Kidney (tissue), 14 donors: ENCODE results near the gene CORIN. TPM values are rescaled to one million over a fixed set of nuclear protein-coding genes. Genes with fewer than 3 reads are reported as not detected.
"Not testable (repeated sequence)": the region's sequence is repeated elsewhere in the genome, so short reads cannot be mapped to it uniquely, and the experiment has no call there.

Experiments
- DNase-seq, 5 donors: peaks; one replicate each; pipeline ENCODE4 v3.0.0-alpha.2; 2013 to 2020
- FAIRE-seq: peaks from 2 replicates; lab custom pipeline; 2012; peaks lifted over from hg19 to GRCh38; lab: Jason Lieb, UNC
- H3K27ac ChIP-seq, 2 donors: one replicate each; pipeline ENCODE4 v1.7.0; 2013; ENCODE audit warnings: low read depth in 2 of 2, low read length in 2 of 2, inconsistent platforms in 1 of 2
- H3K27me3 ChIP-seq: one replicate; pipeline ENCODE4 v1.7.1; 2013; ENCODE audit warnings: low read length, inconsistent platforms; ENCODE audit not compliant: control insufficient read depth, insufficient read depth
- H3K36me3 ChIP-seq, 3 donors: one replicate each; pipeline versions ENCODE4 v1.7.0 to v1.7.1; 2013; ENCODE audit warnings: low read length in 3 of 3, control low read depth in 1 of 3, inconsistent platforms in 1 of 3; ENCODE audit not compliant: insufficient read depth in 3 of 3, control insufficient read depth in 2 of 3
- H3K4me1 ChIP-seq, 3 donors: one replicate each; pipeline versions ENCODE4 v1.7.0 to v1.7.1; 2013; ENCODE audit warnings: low read length in 3 of 3, inconsistent platforms in 1 of 3, low read depth in 1 of 3; ENCODE audit not compliant: control insufficient read depth in 2 of 3, insufficient read depth in 2 of 3
- H3K4me3 ChIP-seq, 3 donors: one replicate each; pipeline versions ENCODE4 v1.7.0 to v1.8.1; 2013; ENCODE audit warnings: low read length in 3 of 3, control low read depth in 1 of 3, inconsistent platforms in 1 of 3
- H3K9ac ChIP-seq, 3 donors: one replicate each; pipeline versions ENCODE4 v1.7.0 to v1.7.1; 2013; ENCODE audit warnings: low read length in 3 of 3, control low read depth in 1 of 3, inconsistent platforms in 1 of 3
- H3K9me3 ChIP-seq, 3 donors: one replicate each; pipeline versions ENCODE4 v1.7.0 to v1.7.1; 2013; ENCODE audit warnings: low read length in 3 of 3, control low read depth in 1 of 3, inconsistent platforms in 1 of 3; ENCODE audit not compliant: control insufficient read depth in 2 of 3, insufficient read depth in 1 of 3
- intact Hi-C: fragments of 100-400 bp; cut with DNase I; formaldehyde crosslinking; loops from one replicate; pipeline ENCODE4 v1.11.1; 2022
- polyA plus RNA-seq: library from polyadenylated mRNA; stranded (reverse); fragments of 350-450 nt; fragmentation: Illumina TruSeq; extraction: RNeasy Lipid Tissue Mini Kit (QIAGEN cat#74804); gene quantifications from one replicate; pipeline ENCODE4 v1.2.3, GENCODE V29; 2014; ENCODE audit warnings: low read depth, low replicate concordance; ENCODE audit not compliant: insufficient read depth
- total RNA-seq: library from RNA; stranded (reverse); fragmentation: NEBNext Ultra II Directional; extraction: Animal tissue kit (Norgen Biotek cat#: 25700); gene quantifications from one replicate; pipeline ENCODE4 v1.2.1, GENCODE V29; 2021
- TF ChIP-seq, protein P1 (sequence below): IDR thresholded peaks from 3 replicates; pipeline ENCODE4 v1.5.1; 2012; ENCODE audit warnings: mild to moderate bottlenecking, moderate library complexity, borderline replicate concordance; ENCODE audit not compliant: insufficient read depth; ENCODE audit errors: extremely low read depth
- donor health status: control.
- donor health status: control.
- donor health status: control.
- donor health status: control.
- donor health status: control.
- donor health status: DM: yes; HTN: yes; CAD: no.
- donor health status: Normal renal cell carcinoma (clear cell type).

Gene CORIN
- total and polyA plus RNA-seq, 2 donors from 2014 or later = 0.75 to 2.6 TPM

DNA sequence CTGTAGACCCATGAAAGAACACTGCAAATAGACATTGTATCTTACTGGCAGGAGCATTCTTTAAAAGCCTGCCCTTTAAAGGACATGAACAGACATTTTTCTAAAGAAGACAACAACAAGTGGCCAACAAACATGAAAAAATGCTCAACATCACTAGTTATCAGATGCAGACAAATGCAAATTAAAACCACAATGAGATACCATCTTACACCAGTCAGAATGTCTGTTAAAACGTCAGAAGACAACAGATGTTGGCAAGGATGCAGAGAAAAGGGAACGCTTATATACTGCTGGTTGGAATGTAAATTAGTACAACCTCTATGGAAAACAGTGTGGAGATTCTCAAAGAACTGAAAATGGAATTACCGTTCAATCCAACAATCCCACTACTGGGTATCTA is 275.6 kb downstream of the CORIN start:
- H3K9ac ChIP-seq = no peak overlapping the region
- no peak for FAIRE-seq
- H3K36me3 ChIP-seq = peaks cover 3 to 13% (median 9%) of the 10 kb centered on the region in 3 donors
- H3K27me3 ChIP-seq = no peaks in the 10 kb centered on the region
- intact Hi-C loops = no loop called here
- no peaks in the 10 kb centered on the region for H3K9me3 ChIP-seq
- no peak for DNase-seq
- peaks cover 0 to 8% (median 0%) of the 10 kb centered on the region in 3 donors for H3K4me1 ChIP-seq
- no peak overlapping the region for H3K27ac ChIP-seq
- H3K4me3 ChIP-seq = no peak overlapping the region
- TF ChIP-seq, protein P1, sequence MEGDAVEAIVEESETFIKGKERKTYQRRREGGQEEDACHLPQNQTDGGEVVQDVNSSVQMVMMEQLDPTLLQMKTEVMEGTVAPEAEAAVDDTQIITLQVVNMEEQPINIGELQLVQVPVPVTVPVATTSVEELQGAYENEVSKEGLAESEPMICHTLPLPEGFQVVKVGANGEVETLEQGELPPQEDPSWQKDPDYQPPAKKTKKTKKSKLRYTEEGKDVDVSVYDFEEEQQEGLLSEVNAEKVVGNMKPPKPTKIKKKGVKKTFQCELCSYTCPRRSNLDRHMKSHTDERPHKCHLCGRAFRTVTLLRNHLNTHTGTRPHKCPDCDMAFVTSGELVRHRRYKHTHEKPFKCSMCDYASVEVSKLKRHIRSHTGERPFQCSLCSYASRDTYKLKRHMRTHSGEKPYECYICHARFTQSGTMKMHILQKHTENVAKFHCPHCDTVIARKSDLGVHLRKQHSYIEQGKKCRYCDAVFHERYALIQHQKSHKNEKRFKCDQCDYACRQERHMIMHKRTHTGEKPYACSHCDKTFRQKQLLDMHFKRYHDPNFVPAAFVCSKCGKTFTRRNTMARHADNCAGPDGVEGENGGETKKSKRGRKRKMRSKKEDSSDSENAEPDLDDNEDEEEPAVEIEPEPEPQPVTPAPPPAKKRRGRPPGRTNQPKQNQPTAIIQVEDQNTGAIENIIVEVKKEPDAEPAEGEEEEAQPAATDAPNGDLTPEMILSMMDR = no peak

DNA sequence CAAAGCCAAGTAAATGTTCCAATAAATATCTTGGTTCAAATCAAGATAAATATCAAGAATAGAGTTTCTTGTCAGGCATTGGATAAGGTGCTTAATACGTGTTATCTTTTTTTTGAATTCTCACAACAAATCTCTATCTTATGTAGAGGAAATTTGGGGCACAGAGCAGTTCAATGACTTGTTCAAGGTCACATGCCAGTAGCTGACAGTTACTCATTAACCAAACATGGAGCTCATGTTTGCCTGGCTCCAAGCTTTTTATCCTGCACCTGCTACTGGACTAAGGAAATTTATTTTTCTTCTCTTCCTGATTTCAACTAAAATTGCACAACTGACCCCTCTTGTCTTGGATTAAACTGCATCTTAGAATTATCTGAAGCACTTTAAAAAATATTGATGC is 276.5 kb downstream of the CORIN start:
- TF ChIP-seq, protein P1 = no peak
- Histone ChIP-seq H3K27me3 (no peaks in the 10 kb centered on the region), H3K9ac (no peak overlapping the region), H3K27ac (peak overlapping the region in 1 of 2 donors; percentile 50), H3K4me3 (no peak overlapping the region), H3K9me3 (no peaks in the 10 kb centered on the region), H3K36me3 (peaks cover 0 to 10% (median 4%) of the 10 kb centered on the region in 3 donors), H3K4me1 (peaks cover 0 to 8% (median 0%) of the 10 kb centered on the region in 3 donors)
- FAIRE-seq (no peak), DNase-seq (no peak)
- intact Hi-C loops = no loop called here

DNA sequence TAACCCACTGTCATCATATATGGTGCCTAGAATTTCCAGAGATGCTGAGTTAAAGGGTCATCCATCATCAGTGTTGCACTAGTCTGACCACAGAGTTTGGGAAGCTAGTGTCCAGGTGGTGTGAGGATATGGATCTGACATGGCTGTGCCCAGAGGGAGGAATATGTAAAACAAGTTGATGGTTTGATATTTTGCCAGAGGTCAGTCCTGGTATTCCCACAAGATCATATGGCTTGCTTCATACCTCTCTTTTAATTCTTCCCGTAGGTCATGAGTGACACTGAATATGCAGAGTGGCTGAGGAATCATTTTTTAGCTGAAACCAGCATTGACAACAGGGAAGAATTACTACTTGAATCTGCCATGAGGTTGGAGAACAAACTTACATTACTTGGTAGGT is 277.2 kb downstream of the CORIN start:
- Histone ChIP-seq H3K4me3 (no peak overlapping the region), H3K9me3 (no peaks in the 10 kb centered on the region), H3K27me3 (no peaks in the 10 kb centered on the region), H3K9ac (no peak overlapping the region), H3K36me3 (peaks cover 0 to 10% (median 4%) of the 10 kb centered on the region in 3 donors), H3K4me1 (peaks cover 0 to 8% (median 0%) of the 10 kb centered on the region in 3 donors), H3K27ac (no peak overlapping the region)
- DNase-seq = no peak
- FAIRE-seq = no peak
- TF ChIP-seq, protein P1 = no peak
- intact Hi-C loops = no loop called here

DNA sequence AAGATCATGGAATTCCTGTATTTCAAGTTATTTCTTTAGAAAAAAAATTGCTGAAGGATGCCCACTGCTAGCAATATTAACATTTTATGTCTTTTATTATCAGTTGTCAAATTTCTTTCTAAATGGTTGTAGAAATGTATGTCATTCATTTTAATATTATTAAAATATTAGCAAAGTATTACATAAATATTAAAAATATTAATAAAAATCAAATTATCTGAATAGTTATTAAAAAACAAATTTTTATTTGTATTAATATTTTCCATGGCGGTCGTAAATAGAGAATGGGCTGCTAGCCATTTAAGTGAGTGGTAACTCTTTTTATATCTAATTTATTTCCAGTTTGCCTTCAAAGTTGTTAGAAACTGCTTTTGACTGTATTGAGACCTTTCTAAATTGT is 280.6 kb downstream of the CORIN start:
- no peaks in the 10 kb centered on the region for H3K9me3 ChIP-seq
- peaks cover 0 to 19% (median 5%) of the 10 kb centered on the region in 3 donors for H3K36me3 ChIP-seq
- TF ChIP-seq, protein P1 = no peak
- no peak overlapping the region for H3K4me3 ChIP-seq
- no peak overlapping the region for H3K9ac ChIP-seq
- no peak overlapping the region for H3K27ac ChIP-seq
- H3K27me3 ChIP-seq = no peaks in the 10 kb centered on the region
- no peak for DNase-seq
- H3K4me1 ChIP-seq = peaks cover 0 to 8% (median 0%) of the 10 kb centered on the region in 3 donors
- FAIRE-seq = no peak
- intact Hi-C loops = no loop called here

DNA sequence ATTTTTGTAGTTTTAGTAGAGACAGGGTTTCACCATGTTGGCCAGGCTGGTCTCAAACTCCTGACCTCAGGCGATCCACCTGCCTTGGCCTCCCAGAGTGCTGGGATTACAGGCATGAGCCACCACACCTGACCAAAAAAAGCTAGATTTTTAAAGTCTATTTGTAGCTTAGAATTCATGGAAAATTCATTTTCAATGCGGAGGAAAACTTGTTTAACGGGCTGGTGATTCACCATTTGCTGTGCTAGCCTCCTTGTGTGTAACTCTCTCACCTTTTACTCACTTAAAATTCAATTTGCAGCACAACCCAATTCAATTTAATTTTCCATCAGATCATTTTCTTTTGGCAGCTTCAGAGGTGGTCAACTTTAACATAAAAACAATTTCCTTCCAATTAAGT is 281.9 kb downstream of the CORIN start:
- H3K9me3 ChIP-seq, intact Hi-C loops, FAIRE-seq, H3K27me3 ChIP-seq, H3K9ac ChIP-seq, H3K27ac ChIP-seq, DNase-seq, H3K4me1 ChIP-seq, H3K4me3 ChIP-seq: not testable (repeated sequence)
- H3K36me3 ChIP-seq = peaks cover 0 to 23% (median 10%) of the 10 kb centered on the region in 3 donors
